ENCODE measurements around the gene CDH12.
A peak's percentile ranks its signal among the peaks of the same experiment; 100 is the strongest.

Gene CDH12

DNA sequence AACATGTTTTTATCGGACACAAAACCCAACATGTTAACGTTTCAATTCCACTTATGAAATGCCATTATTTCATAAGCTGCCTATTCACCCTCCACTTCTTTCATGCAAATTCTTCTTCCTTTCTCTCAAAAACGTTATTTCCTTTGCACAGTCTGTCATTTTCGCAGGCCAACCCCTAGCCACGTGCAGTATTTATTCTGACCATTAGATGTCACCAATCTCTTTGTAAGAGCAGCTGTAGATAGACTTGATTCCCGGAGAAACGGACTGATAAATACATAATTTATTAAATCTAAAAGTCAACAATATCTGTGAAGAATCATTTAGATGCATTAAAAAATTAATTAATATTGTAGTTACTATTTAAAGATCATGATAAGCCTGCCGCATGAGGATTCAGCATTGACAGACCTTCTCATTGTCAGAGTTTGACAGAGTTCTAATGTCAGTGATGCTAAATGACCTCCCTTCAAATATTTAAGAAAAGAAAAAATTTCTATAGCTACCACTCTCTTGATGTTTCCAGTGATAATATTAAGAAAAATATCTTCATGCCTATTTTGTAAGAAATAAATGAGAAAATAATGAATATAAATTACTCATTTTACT, 933.6 kb downstream of the CDH12 start:
- DNase-seq, result peak; percentile 65

DNA sequence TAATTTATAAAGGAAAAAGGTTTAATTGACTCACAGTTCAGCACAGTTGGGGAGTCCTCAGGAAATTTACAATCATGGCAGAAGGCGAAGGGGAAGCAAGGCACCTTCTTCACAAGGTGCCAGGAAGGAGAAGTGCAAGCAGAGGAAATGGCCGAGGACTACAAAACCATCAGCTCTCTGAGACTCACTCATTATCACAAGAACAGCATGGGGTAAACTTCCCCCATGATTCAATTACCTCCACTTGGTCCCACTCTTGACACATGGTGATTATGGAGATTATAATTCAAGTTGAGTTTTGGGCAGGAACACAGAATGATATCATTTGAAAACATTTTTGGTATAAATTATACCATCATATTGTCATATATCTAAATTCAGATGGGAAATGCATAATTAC, 934.7 kb downstream of the CDH12 start:
- DNase-seq, result no peak

DNA sequence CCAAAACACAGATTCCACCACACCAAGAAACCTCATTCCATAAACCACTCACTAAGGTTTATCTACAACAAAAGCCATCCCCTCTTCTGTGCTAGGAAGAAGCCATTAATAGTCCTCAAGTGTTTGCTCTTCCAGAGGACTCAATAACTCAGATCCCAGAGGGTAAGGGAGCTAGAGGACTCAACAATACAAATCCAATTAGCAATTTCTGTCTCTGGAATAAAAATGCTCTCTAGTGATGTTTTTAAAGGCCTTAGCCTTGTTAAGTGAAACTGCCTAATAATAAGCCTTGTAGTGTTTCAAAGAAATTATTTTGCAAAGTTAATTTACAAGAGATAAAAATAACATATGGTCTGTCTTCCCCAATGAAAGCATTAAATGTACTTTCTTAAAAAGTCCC, 942.4 kb downstream of the CDH12 start:
- DNase-seq, result peak; percentile 24

DNA sequence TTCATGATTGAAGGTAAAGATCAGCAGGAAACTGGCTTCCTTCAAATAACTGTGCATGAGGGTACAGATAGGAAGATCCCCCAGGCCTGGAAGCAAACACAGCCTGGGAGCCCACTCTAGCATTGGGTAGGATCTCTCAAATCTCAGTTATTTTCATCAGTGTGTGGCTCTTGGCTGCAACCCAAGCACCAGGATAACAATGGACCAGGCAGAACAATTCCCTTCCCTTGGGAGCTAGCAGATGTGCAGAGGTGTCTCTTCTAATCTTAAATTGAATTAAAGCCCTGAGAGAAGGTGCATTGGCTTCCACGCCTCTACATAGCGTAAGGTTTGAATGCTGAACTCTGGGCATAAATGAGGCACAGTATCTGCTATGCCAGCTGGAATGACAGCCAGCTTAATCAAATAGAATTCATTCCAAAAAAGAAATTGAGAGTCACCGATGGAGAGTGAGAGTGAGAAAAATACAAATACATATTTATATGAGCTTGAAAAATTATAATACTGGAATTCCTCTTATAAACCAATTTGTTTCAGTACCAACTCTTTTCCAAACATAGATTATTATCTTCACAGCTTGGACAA, 957.3 kb downstream of the CDH12 start:
- peak; percentile 56 for DNase-seq

DNA sequence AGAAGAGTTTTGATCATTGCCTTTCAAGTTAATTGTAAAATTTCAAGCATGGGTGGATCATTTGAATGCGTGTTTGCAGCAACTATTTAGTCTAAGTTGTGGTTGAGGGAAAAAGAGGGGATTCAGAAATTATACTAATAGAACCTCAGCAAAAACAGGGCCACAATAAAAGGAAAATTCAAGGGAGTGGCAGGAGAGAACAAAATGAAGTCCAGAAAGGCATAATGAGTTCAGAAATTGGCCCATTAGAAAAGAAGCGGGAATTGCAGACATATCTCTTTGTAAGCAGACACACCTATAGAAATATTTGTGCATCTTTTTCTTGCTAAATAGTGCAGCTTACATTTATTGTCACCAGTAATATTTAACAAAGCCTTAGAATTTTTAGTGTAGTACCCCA, 960.0 kb downstream of the CDH12 start:
- DNase-seq, result no peak

DNA sequence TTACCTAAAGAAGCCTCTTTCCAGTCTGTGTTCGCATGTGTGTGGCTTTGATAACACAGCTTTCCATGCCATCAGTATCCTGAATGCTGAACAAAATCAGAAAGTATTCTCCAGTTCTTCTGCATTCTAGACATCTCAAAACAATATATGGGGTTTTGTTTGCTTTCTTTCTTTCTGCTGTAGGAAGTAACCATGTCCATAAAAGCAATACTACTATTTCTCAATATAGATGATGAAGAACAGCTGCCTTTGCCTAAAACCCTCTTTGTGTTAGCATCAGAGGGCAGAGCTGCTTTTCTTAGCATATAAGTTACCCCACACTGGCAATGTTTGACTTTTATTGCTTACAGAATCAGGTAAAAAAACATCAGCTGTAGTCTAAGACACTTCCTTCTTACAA, 963.6 kb downstream of the CDH12 start:
- DNase-seq, result no peak

DNA sequence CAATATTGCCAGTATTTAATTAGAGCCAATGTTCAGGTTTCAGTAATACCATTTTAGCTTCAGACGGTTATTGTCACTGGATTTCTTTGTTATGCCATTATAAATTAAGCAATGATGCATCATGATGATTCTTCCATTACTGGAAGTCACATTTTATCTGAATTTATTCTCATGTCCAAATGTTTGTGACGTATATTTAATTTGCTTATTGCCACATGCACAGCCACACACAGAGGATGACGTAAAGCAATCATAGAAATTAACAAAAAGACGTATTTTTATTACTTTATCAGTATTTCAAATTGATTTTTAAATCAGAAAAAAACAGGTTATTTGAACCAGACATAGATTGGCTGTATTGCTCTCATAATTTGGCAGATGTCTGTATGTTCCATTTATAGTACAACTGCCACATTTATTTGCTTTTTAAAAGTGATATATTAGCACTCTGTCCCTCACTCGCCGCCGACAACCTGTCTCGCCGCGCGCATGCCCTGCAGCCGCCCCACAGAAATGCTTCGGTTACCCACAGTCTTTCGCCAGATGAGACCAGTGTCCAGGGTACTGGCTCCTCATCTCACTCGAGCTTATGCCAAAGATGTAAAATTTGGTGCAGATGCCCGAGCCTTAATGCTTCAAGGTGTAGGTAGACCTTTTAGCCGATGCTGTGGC, 970.9 kb downstream of the CDH12 start:
- no peak for DNase-seq

DNA sequence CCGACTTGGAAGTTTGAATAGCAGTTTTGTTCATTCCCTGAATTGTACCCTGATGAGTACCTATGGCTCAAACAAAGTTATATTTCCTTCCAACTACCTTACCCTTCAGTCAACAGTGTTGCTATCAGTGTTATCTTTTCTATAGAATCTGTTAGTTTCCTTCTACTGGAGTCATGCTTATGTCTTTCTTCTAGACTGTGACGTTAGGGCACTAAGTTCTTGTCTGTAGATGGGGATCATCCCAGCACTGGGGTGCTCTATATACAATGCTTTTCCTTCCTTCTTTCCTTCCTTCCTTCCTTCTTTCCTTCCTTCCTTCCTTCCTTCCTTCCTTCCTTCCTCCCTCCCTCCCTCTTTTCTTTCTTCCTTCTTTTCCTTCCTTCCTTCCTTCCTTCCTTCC, 973.0 kb downstream of the CDH12 start:
- no peak for DNase-seq

DNA sequence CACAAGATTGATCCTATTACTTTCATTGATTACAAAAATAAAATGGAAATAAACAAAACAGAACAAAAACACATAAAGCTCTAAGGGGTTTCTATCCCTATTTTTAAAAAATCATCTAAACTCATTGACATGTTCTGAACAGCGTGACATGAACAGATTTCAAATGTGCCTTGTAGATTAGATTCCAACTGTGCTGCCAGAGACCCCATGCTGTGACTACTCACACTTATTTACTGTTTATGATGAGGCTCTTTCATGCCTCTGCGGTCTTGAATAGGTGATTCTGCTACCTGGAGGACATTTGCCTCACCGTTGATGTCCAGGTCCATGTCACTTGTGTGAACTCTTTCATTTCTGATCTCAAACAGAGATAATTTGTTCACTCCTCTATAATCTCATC, 990.2 kb downstream of the CDH12 start:
- no peak for DNase-seq

DNA sequence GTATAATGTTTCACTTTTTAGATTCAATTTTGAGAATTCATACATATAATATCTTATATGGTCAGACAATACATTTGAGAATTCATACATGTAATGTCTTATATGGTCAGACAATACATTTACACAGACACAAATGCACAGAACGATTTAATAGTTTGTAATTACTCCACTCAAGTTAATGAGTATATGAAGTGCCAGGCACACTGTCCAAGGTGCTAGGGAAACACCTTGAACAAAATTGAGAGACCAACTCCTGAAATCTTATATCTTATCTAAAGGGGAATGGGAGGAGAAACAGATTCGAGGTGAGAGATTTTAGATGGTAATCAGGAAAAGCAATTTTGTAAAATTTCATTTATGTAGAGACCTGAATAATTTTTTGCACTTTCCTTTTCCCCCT, 994.7 kb downstream of the CDH12 start:
- no peak for DNase-seq

DNA sequence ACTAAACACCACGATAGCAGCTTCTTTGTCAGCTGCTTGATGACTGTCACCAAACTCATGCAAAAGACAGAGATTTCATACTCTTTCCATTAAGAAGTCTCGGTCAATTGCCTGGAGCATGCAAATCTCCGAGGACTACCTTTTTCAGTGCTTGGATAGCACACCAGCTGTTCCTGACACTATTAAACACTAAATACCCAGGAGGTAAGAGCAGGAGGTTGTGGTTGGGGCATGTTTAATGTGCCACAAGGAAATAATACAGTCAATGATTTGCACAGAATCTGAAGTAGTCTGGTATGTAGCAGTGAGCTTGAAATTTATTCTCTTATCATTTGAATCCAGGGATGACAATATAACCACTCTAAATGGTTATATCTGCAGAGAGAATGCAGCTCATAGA, 996.2 kb downstream of the CDH12 start:
- peak; percentile 1 for DNase-seq

DNA sequence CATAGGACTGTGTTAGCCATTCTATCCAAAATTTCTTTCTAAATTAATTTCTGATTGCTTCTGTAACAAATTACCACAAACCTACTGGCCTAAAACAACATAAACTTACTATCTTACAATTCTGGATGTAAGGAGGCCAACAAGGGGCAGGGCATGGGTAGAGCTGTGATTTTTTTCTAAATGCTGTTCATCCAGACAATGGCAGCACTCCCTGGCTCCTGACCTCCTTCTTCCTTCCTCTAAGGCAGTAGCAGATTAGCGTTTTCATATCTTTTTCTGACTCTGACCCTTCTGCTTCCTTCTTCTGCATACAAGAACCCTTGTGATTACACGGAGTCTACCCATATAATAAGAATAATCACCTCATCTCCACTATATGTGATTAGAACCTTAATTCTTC, 1005.8 kb downstream of the CDH12 start:
- no peak for DNase-seq

DNA sequence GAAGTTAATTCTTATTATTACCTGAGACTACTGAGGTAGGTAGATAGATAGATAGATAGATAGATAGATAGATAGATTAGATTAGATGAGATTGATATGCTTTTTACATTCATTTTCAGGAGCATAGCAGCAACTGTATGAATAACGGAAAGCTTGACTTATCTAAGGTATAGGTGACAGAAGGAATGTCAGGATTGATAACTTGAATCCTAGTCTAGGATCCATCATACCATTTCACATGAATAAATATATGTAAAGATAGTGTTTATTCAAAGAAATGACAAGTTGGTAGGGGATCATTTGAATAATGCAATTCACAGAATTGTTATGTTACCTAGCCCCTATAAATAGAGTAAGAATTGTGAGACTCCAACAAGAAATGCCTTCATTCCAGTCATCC, 1008.2 kb downstream of the CDH12 start:
- no peak for DNase-seq

DNA sequence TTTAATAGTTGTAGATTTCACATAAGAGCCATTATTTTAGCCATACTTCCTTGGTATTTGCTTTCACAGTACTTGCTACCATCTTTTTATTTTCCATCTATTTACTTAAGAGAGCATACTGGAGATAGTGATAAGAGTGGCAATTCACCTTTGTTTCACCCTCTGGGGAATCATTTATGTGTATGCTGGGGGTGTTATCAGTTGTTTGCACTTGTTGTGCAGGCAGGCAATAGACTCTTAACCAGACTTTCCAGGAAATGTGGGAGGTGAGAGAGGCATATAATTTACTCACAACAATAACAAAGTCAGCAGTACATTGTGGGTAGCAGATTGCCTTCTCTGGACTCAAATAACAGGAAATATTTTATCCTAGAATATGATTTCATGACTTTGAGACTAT, 1018.3 kb downstream of the CDH12 start:
- DNase-seq, result no peak

DNA sequence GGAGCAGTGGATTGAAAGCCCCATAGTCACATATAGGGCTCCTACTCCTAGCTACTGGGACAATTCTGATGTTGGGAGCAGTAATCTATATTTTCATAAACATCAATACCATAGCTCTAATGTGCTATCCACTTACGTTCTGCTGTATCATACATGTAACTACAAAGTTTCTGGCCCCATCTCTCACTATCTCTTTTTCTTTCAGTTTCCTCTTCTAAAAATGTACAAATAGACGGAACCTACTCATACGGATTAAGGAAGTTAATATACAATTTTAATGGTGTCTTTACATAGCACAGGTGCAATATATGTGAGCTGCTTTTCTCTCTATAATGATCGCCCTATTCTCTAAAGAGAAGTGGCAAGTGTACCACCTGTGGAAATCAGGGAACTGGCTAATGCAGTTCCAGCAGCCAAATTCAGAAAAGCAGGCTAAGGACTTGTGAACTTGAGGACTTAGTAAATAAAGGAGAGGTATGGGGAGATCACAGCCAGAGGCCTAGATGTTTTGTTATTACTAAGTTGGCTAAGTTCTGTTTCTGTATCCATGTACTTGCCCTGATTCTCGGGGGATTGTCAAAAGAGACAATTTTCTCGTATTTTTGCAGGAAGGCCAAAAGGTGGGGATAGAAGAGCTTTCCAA, 1021.9 kb downstream of the CDH12 start:
- no peak for DNase-seq

DNA sequence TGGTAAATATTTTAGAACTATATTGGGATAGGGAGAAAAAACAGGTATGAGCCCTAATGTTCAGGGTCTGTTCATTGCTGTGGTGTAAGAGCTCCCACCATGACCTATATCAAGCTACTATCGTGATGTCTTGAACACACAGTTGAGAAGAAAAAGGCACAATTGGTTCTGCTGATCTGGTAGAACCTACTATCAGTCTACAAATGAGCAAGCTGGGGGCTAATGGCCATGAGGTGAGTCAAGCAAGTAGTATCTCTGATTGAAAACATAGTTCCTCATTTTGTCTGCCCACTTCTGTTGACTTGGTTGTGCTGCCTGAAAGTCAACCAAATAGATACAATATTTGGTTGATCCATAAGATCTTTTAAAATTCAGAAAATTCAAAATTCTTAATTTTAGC, 1026.3 kb downstream of the CDH12 start:
- DNase-seq, result no peak

DNA sequence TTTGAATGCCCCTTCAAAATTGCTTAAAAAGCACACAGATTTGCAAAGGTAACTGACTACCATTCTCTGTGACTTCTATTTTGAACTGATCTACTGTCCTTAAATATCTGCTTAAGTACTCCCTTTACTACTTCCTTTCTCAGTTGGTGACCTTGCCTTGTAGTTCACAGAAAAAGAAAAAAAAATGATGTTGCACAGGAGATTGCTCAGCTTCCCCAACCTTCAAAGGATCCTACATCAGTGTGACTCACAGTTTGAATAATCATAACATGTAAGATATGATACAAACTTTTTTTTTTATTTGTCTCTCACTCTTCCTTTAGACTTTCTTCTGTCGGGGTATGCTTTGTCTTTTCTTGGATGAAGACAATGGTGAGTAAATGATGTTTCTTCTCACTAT, 1029.6 kb downstream of the CDH12 start:
- no peak for DNase-seq

DNA sequence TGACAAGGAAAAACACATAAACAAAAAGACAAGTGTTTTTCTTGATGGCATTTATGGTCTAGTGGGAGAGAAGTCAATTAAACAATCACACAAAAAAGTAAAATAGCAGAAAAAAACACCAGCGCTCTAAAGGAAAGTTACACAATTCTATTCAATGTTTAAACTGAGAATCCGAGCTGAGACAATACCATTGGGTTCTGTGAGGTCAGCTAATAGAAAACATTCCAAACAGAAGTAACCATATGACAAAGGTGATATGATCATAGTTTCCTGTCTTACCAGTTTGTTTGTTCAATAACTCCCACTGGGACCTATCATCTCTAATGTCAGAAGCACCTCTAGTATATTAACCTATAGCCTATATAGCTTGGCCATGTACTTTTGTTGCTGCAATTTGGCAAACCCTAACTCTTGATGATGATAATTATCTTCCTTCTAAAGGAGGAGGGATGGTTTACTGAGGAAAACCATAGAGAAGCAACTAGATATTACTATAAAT, 1030.0 kb downstream of the CDH12 start:
- DNase-seq, result no peak

DNA sequence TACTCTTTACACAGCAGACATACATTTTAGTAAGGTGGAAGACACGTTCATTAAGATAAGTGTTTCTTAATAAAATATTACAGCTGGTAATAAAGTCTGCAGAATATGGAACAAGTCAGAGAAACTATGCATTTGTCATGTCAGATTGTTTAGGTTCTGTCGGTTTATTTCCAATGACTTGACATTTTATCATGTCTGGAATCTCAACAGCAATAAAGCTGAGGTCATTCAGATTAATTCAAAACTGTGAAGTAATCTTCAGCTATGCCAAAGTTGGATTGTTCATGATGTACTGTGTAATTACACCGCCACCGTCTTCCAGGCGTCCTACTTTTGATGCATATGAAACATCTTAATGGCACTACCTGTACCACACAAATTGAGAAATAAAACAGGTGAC, 1032.6 kb downstream of the CDH12 start:
- DNase-seq, result no peak

DNA sequence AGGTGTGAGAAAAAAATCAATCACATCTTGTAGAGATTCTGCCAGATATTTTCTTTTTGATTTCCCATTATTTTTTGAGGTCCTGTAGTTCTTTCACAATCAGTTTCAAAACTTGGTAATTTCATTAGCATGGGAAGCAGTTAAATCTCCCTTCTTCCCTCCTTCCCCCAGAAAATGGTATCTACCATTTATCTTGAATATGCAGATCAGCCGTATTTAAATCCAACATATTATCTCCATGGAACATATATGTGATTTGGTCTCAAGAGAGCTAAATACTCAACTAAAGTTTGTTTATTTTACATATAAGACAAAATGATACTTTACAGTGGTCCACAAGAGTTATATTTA, 1034.8 kb downstream of the CDH12 start:
- no peak for DNase-seq

DNA sequence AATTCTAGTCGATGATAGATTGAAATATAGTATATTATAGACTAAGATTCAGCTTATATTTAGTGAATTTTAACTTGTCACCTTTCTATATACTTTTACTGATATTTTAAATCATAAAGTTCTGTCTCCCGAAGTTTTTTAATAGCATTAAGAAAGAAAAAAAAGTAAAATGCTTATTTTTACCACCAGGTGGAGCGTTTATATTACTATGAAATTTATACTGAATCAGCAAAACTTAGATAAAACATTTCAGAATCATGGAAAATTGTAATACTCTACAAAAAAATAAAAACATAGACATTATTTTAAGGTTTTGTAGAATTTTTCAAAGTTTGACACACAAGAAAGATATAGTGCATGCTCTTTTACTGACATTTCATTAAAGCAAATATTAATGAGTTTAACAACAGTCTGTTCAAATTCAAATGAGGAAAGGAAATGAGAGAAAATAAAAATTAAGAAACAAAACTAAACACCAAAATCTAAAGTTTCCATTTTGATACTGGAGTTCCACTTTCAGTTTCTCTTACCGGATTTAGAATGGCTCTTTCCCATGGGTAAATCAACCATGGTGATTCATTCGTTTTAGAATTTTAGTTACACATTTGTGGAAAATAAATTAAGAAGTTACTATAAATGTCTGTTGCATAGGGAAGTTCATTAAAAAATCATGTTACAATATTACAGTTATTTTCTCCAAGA, 1035.3 kb downstream of the CDH12 start:
- DNase-seq, result no peak

DNA sequence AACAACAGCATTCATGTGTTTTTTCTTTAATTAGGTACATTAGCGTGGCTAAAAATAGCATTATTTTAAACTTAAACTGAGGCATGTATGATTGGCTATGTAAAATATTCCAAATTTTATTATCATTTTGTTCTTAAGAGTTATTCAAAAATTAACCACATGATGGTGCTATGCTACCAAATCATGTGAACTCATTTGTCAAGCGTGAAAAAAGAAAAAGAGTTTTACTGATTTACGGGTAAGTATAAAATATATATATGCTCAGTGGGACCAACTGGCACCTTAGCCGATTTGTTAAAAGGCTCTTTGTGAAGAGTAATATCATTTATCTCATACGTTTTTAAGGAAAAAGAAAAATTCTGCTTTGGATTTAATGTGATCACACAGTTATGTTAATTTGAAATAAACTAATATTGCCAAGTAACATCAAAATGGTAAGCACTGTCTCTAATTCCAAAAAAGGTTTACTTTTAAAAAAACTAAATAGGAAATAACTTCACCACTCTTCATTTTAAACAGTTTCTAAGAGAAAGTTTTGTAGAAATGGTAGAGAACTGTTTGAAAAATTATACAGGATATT, 1042.3 kb downstream of the CDH12 start:
- DNase-seq, result peak; percentile 35

DNA sequence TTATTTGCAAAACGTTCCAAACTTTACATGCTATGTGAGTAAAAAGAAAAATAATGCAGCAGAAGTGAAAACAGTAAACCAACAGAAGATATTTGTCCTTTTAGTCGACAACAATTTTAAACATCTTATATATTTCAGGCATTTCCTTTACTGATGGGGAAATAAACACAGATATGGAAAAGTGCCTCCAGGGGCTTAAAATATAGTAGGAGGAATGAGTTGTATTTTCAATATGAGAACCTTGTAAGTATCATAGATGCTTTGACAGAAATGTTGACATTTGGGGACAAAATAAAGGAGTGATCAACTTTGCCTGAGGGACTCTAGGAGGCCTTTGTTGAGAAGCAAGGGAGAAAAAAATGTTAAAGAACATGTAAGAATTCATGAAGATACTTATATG, 1043.5 kb downstream of the CDH12 start:
- no peak for DNase-seq
